ENCODE results near the gene ATP6AP1. TPM values are rescaled to one million over a fixed set of nuclear protein-coding genes. Genes with fewer than 3 reads are reported as not detected.

The ATP6AP1 gene
- total RNA-seq, 1 experiment from 2014 or later = 181 TPM

- no peak for DNase-seq (ENCODE audit: low spot score)
Measured at GRCh38 chrX:154430479-154430878, 2.0 kb downstream of the ATP6AP1 start.

GRCh38 chrX:154430916-154431315 lies 2.4 kb downstream of the ATP6AP1 start:
- DNase-seq (ENCODE audit: low spot score) = no peak

GRCh38 chrX:154431341-154431740 lies 2.9 kb downstream of the ATP6AP1 start:
- no peak for DNase-seq (ENCODE audit: low spot score)

DNA sequence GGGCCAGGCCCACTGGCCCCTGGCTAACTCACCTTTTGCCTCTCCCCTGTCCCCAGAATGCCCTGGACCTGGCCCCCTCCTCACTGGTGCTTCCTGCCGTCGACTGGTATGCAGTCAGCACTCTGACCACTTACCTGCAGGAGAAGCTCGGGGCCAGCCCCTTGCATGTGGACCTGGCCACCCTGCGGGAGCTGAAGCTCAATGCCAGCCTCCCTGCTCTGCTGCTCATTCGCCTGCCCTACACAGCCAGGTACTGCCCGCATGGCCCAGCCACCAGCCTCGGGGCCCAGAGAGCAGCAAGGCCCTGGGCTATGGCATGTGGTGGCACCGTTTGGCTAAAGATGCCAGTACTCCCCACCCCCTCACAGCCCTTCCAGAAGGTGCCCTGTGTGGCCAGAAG lies 3.7 kb downstream of the ATP6AP1 start:
- no peak for DNase-seq (ENCODE audit: low spot score)

DNA sequence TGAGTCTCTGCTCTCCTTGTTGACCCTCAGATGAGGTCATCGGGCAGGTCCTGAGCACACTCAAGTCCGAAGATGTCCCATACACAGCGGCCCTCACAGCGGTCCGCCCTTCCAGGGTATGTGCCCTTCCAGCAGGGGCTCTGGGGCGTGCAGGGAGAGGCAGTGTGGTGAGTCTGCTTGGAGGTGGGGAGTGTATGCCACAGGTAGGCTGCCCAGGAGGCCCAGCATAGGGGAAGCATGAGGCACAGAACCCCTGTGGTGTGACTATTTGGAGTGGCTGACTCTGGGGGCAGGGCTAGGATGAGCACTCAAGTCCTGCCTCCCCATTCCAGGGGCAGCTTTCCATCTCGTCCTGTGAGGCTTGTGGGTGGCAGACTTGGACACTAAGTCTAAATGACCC lies 5.1 kb downstream of the ATP6AP1 start:
- no peak for DNase-seq (ENCODE audit: low spot score)

DNA sequence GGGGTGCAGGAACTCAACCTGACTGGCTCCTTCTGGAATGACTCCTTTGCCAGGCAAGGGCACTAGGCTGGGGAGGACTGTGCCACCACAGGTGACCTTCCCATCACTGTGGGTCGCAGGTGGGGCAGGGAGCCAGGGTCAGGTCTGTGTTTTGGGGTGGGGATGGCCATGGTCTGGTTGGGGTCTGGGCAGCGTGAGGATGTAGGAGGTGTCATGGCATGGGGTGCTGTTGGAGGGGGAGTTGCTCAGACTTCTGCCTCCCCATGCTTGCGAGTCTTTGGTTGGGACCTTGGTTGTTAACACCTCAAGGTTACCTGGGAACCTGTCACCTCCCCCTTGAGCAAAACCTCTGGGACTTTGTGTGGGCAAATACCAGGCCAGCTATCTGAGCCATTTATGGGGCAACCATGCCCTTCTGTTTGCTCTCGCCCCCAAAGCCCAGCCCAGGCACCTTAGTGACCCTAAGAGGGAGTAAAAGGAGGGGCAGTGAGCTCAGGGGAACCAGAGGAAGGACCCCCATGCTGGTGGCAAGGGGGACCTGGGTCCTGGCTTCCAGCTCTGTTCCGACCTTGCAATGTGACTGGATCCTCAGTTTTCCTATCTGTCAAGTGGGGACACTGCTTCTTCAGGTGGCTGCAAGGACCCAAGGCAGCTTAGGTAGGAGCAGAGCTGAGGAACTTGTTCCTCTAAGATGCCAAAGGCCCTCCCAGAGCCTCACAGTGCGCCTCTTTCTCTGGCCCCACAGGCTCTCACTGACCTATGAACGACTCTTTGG lies 6.1 kb downstream of the ATP6AP1 start:
- DNase-seq (ENCODE audit: low spot score) = no peak

- no peak for DNase-seq (ENCODE audit: low spot score)
Measured at GRCh38 chrX:154435171-154435733, 6.8 kb downstream of the ATP6AP1 start.

DNA sequence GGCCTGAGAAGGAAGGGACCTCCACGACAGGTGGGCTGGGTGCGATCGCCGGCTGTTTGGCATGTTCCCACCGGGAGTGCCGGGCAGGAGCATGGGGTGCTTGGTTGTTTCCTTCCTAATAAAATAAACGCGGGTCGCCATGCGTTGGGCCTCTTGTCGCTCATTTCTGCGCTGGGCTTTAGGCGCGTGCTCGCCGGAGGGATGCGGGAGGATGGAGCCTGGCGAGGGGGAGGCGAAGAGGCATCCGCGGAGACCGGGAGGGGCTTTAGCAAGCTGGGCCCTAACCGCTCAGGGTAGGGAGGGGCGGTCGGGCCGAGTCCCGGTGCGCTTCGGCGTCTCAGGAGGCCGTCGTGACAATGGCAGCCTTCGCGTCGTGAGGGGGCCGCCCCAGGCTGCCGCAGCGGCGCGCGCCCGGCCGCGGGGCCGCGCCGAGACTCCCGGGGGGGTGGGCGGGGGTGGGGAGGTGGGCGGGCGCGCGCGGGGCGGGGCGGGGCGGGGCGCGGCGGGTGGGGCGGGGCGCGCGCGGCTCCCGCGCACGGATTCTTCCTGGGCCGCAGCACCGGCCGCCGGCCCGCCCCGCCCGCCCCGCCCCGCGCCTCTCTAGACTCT lies 8.0 kb downstream of the ATP6AP1 start:
- DNase-seq (ENCODE audit: low spot score) = no peak

- peak; percentile 31 for DNase-seq (ENCODE audit: low spot score)
Measured at GRCh38 chrX:154436983-154437752, 8.7 kb downstream of the ATP6AP1 start, which contains the start of gene GDI1. TSS of gene GDI1 (plus strand) at chrX:154437154. CDS start at chrX:154437255, 101 bp downstream.

DNA sequence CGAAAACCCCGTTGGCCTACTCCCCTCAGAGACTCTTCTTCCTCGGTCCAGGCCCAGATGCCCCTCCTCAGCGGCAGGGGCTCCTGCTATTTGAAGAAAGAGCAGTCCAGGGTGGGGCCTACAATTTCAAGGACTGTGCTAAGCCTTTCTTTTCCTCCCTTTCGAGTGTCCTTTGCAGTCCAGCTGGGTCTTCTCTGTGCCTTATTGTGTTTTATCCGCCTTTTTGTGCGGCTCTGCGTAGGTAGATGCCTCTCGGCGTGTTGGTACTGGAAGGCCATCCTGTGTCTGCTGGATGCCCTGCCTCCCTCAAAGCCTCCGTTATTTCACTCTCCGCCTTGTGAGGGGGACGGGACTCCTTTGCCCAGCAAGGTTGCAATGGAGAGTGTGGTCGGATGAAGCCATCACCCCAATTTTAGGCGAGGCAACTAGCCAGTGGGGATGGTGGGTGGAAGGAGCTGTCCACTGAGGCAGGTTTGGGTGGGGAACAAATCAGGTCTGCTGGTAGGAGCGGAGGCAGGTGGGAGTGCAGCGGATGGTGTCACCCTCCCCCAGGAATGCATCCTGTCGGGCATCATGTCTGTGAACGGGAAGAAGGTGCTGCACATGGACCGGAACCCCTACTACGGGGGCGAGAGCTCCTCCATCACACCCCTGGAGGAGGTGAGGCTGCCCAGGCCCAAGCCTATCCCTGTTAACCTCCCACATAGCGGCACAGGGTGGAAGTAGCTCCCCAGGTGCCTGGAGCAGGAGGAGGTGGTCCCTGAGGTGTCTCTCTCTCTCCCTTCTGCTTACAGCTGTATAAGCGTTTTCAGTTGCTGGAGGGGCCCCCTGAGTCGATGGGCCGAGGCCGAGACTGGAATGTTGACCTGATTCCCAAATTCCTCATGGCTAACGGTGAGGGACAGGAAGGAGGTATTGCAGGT lies 9.8 kb downstream of the ATP6AP1 start:
- DNase-seq (ENCODE audit: low spot score) = no peak

- no peak for DNase-seq (ENCODE audit: low spot score)
Measured at GRCh38 chrX:154439841-154440240, 11.4 kb downstream of the ATP6AP1 start.

DNA sequence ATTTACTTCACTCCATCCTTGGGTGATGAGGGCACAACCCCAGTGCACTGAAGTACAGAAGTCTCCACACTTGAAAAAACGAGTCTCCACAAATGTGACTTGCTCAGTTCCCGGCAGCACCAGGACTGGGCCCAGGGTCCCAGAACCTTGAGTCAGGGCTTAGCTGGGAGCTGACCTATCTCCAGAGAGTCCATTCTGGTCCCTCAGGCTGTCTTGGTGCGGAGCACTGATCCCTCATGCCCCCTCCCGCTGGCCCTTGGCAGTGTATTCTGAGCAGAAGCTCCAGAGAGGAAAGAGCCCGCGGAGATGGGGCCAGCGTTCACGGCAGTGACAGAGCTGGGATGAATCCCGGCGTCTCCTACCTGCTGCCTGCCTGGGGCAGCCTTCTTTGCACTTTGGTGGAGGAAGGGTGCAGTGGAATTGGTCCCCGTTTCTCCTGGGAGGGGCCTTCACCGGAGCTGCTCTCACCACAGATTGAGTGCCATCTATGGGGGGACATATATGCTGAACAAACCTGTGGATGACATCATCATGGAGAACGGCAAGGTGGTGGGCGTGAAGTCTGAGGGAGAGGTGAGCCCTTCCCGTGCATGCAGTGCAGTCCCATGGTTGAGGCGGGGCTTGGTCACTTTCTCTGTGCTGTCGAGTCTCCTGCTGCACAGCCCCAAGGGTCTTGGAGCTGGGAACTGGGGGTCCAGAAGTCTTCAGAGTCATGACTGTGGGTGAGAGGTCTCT lies 12.3 kb downstream of the ATP6AP1 start:
- DNase-seq (ENCODE audit: low spot score) = no peak

DNA sequence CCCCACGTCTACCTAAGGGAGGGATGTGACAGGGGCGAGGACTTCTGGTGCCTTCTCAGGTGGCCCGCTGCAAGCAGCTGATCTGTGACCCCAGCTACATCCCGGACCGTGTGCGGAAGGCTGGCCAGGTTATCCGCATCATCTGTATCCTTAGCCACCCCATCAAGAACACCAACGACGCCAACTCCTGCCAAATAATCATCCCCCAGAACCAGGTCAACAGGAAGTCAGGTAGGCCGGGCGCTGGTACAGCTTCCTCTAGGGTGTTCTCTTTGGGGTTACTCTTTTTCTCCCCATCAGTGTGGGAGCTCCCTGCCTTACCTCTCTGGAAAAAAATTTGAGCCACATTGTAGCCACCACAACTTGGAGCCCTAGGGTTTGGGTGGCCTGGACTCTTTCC lies 13.1 kb downstream of the ATP6AP1 start:
- no peak for DNase-seq (ENCODE audit: low spot score)

- peak; percentile 90 for DNase-seq (ENCODE audit: low spot score)
Measured at GRCh38 chrX:154441984-154442707, 13.7 kb downstream of the ATP6AP1 start.

- no peak for DNase-seq (ENCODE audit: low spot score)
Measured at GRCh38 chrX:154443479-154443910, 15.0 kb downstream of the ATP6AP1 start.

DNA sequence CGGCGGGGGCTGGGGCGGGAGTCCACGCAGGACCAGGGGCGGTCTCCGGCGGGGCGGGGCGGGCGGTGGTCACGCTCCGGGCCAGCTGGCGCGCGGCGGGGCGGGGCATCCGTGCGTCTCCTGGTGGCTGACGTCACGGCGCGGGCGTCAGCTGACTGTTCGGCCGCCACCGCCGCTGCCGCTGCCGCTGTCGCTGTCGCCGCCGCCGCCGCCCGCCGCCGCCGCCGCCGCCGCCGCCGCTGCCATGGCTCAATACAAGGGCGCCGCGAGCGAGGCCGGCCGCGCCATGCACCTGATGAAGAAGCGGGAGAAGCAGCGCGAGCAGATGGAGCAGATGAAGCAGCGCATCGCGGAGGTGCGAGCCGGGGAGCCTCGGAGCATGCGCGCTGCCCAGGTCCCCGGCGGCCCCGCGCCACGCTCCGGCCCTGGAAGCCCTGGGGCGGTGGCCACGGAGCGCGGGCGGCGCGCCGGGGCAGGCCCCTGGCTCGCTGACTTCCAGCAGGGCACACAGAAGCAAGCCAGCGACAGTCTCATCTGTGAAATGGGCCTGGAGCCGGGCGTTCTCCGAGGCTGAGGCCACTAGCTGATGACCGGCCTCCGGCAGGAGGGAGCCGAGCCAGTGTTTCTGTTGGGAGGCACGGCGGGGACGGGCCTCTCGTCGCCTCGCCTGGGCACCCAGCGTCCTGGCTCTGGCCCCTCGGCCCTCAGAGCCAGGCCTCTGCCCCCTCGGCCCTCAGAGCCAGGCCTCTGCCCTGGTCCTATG lies 15.7 kb downstream of the ATP6AP1 start, which contains the start of gene FAM50A:
Gene FAM50A (plus strand): TSS at position 150 of the 763 bp plus-strand sequence. CDS start 95 bp downstream, at position 245.
- DNase-seq (ENCODE audit: low spot score) = peak; percentile 69

DNA sequence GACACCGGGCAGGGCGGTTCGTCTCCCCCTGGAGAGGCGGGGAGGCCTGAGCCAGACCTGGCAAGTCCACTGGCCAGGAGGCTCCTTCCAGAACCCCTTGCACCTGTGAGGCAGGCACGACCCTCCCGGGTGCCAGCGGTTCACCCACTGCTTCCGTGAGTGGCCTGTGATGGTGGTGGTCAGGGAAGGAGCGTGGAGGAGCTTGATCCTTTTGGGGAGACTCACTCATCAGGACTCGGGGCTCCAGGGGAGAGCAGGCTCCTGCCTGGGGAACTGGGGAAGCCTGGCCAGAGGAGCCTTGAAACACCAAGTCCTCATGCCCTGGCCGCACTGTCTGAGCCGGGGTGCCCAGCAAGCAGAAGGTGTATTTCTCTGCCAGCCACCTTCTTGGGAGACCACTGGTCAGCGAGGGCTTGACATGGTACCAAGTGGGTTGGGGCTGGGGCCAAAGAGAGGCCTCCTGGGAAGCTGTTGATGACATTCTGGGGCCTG lies 16.3 kb downstream of the ATP6AP1 start:
- DNase-seq (ENCODE audit: low spot score) = peak; percentile 4

DNA sequence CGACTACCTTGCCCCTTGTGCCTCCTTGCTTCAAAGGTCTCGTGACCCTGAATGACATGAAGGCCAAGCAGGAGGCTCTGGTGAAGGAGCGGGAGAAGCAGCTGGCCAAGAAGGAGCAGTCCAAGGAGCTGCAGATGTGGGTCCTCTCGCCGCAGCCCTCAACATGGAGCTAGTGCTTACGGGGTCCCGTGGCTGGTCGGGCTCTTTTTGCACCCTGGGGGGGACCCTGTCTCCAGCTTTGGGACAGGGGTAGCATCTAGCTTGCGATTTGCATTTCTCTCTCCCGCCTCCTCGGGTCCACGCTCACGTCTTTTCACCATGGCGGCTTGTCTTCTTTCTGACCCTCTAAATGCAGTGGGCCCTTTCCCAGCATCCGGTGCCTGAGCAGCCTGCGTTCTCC lies 17.3 kb downstream of the ATP6AP1 start:
- DNase-seq (ENCODE audit: low spot score) = no peak
